Keratinocyte (primary cell): ENCODE data around the gene ERBB4.

ENCODE experiments used
- EZH2 ChIP-seq: IDR thresholded peaks from one replicate; pipeline ENCODE4 v1.6.1; 2012; ENCODE audit warnings: inconsistent platforms, mild to moderate bottlenecking, low read length, moderate library complexity
- TF ChIP-seq, protein P1 (sequence below), 3 experiments: IDR thresholded peaks in 1 of 3; conservative IDR thresholded peaks in 1 of 3; optimal IDR thresholded peaks in 1 of 3; 2 replicates in 2 of 3; 3 replicates in 1 of 3; pipeline versions ENCODE3 to v1.5.1; 2011; ENCODE audit warnings: low read length in 3 of 3, mild to moderate bottlenecking in 3 of 3, moderate library complexity in 2 of 3, control low read depth in 1 of 3, inconsistent platforms in 1 of 3; ENCODE audit not compliant: insufficient read depth in 2 of 3; ENCODE audit errors: extremely low read depth in 1 of 3

DNA sequence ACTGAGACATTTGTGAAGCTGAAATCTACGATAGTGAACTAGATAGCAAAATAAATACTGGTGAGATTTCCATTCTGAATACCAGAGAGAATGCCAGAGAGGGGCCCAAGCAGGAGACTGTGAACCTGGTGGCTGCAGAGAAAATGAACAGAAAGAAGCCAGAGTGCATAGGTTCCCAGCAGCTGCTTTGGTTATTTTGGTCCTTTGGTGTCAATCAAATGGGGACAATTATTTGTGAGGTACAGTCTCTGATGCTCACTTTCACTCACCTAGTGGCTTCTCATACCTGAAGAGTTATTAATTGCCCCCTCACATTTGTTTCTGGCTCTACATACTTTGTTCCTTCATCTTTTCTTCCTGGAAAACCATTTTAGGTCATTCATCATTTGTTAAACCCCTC is 1170.1 kb downstream of the ERBB4 start:
- TF ChIP-seq, protein P1, sequence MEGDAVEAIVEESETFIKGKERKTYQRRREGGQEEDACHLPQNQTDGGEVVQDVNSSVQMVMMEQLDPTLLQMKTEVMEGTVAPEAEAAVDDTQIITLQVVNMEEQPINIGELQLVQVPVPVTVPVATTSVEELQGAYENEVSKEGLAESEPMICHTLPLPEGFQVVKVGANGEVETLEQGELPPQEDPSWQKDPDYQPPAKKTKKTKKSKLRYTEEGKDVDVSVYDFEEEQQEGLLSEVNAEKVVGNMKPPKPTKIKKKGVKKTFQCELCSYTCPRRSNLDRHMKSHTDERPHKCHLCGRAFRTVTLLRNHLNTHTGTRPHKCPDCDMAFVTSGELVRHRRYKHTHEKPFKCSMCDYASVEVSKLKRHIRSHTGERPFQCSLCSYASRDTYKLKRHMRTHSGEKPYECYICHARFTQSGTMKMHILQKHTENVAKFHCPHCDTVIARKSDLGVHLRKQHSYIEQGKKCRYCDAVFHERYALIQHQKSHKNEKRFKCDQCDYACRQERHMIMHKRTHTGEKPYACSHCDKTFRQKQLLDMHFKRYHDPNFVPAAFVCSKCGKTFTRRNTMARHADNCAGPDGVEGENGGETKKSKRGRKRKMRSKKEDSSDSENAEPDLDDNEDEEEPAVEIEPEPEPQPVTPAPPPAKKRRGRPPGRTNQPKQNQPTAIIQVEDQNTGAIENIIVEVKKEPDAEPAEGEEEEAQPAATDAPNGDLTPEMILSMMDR (optimal IDR thresholded peaks at IDR 0.05 in 1 of 3, IDR thresholded peaks at IDR 0.05 in 1 of 3, conservative IDR thresholded peaks at IDR 0.05 in 1 of 3; ENCODE audit: extremely low read depth in 1 of 3, insufficient read depth in 2 of 3, low read length in 3 of 3) = no peak
- TF ChIP-seq EZH2 = no peak
